Measurements from ENCODE around the gene SH3BP5.

SH3BP5 gene

DNA sequence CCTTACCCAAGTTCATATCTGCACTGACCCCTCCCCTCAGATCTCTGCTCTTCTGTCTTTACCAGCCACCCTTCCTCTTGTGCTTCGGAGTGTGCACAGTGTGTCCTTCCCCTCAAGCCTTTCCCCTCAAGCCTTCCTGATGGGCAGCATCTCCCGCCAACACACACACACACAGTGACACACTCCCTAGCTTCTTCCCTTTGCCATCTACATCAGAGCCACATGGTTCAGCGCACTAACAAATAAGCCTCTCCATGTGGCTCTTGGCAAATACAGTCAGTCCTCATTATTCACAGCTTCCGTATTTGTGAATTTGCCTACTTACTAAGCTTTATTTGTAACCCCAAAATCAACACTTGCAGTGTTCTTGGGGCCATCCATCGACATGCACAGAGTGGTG is 37.5 kb downstream of the SH3BP5 start:
- no peak for DNase-seq

DNA sequence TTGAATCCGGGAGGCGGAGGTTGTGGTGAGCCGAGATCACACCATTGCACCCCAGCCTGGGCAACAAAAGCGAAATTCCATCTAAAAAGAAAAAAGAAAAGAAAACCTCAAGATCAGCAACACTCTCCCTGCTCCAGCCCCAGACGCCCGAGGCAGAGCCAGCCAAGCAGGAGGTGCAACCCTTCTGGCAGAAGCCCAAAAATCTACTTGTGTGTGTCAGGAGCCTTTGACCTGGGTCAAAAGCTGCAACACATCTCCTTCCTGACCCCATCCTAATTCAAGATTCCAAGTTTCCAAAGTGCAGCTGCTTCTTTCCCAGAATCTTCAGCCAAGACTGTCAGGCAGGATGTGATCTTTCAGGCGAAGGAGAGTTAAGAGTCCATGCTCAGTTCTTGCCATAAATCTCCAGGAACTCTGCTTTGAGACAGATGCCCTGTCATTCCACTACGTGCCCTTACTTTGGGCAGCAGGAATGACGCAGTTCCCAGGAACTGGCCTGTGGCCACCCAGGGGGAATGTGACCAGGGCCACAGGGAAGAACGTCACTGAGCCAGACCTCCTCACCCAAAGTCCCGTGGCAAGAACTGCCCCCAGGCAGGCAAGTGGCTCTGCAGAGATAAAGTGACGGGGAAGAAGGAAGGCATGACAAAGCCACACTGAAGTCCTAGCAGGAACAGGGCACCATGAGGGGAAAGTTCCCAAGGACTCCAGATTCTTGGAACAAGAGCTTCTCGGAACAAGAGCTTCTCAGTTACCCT is 39.4 kb downstream of the SH3BP5 start:
- no peak for DNase-seq

DNA sequence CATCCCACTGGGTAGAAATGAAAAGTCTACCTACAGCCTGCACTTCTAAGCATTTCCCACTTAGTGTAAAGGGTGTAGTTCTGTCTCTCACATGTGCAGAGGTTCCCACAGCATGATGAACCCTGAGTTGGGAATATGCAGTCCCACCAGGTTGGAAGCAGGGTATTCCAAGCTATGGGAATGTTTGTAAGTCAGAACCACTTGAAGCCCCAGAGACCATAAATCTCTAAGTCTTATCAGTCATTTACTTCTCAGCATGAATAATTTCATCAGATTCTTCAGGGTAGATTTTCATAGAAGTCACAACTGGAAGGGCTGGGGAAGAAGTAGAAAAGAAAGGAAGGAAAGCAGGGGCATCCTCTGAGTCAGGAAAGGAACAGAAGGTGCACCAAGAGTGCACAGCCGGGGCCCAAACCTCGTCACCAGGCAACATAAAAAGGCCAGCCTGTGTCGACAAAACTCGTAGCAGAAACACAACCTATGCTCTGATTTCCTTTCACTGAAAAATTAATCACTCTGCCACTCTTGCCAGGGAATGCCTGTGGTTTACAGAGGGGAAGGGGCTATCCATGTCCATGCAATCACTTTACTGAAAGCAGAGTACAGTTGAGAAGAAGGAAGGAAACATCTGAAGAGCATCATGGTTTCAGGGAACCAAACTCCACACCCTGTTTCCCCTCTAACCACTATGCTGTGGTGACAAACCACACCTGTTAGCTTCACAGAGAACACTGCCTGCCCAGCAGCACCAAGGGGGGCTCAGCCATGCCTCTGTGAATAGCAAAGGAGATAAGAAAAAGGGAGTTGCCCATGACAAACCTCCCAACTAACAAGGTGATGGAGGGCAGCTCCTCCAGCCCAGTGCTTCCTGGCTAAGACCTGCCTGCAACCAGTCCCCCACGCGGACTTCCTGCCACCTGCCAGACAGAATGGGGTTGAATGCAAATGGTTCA is 40.5 kb downstream of the SH3BP5 start:
- peak; percentile 66 for DNase-seq

DNA sequence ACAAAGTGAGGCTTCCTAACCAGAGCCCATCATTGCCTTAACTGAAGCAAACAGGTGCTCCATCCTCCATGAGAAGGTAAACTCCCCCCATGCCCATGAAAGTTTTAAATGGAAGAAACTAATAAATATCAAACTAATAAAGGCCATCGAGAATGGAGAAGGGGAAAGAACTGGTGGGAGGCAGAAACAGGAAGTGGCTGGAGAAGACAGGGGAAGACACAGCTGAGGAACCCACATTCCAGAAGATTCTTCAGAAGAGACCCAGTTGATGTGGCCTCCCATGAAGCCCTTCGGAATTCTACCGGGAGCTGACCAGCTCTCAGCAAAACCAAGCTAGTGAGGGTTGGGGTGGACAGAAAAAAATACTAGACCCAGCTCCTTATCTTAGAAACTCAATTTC is 41.6 kb downstream of the SH3BP5 start:
- no peak for DNase-seq

DNA sequence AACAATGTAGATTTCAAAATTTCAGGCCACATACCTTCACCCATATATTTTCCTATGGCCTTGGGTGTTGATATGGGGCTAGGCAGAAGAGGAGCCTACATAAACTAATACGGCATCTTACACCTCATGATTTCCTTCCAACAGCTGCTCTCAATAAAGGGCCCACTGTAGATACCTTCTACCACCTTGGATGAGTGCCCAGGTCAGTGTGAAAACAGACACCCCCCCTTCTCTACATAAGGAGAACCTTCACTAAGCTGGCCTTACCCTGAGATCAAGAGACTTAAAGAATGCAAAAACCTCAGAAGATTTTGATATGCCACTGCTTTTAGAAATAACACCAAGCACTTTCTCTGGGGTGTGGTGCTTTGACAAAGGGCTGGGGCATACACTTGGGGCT is 42.7 kb downstream of the SH3BP5 start:
- no peak for DNase-seq

DNA sequence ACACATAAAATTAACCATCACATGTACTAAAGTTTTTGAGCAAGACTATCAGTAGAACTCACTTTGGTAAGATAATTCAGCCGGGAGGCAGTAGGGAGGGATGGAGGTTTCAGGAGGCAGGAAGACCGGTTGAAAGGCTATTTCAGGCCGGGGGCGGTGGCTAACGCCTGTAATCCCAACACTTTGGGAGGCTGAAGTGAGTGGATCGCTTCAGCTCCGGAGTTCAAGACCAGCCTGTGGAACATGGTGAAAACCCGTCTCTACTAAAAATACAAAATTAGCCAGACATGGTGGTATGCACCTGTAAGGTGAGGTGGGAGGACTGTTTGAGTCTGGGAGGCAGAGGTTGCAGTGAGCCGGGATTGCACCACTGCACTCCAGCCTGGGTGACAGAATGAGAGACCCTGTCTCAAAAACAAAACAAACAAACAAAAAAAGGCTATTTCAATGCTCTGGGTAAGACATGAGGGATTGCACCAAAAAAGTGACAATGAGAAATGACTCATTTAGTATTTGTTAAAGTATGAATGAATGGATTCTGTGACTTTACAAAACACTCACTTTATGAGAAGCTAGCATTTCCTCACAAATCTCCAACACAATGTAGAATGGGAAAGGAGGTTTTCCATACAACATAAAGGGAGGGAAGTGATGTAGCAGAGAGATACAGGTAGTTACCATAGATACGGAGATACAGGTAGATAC is 43.9 kb downstream of the SH3BP5 start:
- DNase-seq: no peak

DNA sequence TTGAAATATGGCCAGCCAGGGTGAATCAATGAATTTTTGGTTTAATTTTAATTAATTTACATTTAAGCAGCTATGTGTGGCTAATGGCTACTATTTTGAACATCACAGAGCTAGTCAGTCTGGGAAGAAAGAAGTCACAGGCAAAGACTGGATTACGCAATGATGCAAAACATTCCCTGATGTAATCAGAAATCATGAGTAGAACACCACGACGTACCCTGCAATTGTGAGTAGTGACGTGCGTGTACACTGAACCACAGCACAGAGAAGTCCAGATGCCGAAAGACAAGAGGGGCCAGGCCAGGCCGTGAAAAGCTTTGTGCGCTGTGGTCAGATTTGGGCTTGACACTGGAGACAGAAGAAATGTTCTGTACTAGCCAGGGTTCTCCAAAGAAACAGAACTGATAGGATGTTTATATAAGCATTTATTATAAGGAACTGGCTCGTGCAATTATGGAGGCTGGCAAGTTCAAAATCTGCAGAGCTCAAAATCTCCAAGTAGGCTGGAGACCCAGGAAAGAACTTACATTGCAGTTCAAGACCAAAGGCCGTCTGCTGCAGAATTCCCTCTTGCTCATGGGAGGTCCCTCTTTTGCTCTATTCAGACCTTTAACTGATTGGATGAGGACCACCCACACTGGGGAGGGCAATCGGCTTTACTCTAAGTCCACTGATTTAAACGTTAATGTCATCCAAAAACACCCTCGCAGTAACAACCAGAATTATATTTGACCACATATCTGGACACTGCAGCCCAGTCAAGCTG is 44.6 kb downstream of the SH3BP5 start:
- DNase-seq: no peak

DNA sequence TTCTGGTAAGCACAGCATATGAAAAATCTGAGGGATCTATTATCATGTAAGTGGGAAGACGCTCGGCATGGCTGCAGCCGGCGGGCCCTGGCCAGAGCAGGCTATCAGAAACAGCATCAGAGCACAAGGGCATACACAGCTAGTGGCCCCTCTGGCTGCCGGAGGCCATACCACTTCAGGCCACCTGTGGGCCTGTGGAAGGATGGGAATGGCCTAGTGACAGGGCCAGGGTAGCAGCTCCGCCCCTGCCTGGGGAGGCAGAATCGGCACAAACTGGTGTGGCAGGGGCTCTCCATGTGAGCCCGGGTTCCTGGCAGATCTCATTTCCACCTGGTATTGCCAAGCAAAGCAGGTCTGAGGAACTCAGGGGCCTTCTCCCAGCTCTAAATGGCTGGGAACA is 46.4 kb downstream of the SH3BP5 start:
- no peak for DNase-seq

DNA sequence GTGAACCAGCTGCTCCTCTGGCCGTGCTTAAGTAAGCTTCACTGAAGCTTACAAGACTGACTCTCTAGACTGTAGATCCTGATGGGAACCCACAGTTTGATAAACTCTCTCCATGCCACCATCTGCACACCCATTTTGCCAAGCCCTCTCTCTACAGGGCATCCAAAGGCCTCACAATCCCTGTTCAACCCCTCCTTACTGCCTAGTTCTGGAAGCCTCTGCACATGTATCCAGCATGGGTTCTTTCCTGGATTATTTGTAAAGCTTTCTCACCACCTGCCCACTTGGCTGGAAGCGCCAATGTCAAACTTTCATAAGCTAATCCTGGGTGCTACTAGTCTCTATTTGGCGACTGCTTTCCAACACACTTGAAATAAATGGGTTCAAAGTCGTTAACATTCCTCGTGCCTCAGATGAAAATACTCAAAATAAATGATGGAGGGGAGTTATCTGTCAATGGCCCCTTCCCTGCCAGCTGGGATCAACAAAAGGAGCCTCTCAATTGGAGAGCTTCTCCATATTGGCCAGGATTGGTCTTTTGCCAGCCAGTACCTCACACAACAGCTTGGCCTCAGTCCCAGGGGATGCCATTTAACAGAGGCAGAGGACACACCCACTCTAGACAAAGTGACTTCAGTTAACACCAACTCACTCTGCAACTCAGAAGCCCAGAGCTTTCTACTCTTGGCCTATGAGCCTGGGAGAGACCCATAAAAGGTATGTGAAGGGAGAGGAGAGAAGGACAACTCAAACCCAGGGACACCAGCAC is 48.1 kb downstream of the SH3BP5 start:
- DNase-seq: no peak

DNA sequence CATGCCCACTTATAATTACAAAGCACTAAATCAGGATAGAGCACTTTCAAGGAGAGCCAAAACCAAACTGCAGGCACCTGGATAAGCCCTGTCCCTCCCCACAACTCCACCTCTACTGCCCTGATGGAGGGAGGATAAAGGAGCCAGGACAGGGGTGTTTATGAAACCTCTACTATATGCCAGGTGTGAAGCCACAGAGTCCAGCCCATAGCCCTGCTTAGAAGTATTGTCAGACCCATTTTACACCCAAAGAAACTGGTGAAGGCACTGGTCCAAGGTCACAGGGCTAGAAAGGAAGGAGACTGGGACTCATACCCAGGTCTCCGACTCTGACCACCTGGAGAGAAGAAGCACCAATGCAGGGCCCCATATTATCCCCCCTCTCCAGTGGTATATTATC is 48.7 kb downstream of the SH3BP5 start:
- DNase-seq: no peak

DNA sequence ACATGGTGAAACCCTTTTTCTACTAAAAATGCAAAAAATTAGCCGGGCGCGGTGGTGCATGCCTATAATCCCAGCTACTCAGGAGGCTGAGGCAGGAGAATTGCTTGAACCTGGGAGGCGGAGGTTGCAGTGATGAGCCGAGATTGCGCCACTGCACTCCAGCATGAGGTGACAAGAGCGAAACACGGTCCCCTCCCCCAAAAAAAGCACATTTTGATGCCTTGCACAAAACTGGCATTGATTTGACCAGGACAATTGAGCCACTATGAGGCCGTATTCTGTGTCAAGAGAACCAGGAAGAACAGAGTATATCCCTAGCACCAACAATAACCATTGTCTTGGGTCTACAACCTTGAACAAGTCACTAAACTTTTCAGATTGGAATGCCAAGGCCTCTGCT is 50.6 kb downstream of the SH3BP5 start:
- DNase-seq: no peak

DNA sequence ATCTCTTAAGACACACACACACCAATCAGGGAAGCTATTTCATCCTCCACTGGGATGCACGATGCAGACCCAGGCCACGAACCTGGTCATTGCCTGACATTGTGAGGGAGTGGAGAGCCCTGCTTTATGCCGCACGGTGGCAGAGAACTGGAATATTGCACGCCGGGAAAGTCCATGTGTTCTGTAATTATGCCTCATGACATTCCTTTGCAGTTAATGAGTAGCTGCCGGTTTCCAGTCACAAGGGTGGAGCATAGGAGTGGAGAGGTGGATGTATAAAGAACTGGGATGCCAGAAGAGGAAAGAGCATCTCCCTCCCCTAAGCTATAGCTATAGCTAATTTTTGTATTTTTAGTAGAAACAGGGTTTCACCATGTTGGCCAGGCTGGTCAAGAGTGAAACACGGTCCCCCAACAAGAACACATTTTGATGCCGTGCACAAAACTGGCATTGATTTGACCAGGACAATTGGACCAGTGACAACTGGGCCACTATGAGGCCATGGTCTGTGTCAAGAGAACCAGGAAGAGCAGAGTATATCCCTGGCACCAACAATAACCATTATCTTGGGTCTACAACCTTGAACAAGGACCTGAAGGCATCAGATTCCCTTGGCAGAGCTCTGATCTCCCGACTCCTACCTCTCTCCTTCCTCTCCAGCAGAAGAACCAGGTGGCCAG is 51.4 kb downstream of the SH3BP5 start:
- DNase-seq: no peak

DNA sequence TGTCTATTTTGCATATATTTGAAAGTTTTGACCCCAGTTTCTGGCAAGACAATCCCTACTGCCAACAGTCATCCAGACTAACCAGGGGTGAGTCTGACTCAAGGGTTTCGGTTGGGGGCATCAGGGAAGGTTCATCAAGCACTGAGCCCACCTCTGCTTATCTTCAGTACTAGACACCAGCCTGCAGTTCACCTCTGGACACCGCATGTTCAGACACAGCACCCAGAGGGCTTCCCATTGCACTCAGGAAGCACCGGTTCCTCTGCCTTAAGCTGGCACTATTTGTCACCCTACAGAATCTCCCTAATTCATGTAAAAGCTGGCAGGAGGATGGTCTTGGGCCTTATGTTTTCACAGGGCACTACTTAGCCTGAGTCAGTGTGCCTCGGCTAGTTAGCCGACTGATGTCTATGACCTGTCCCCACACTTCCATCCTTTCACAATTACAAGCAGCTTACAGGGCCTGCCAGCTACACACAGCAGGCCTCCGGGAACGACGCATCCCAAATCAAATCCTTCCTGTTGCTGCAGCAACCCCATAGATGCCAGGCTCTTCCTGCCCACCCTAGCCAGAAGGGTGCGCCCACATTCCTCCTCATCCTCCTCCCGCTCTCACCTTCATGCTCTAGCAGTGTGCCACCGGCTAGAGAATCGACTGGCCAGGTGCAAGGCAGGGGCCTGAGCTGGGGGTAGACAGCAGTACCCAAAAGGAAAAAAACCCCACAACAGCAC is 52.5 kb downstream of the SH3BP5 start:
- no peak for DNase-seq

DNA sequence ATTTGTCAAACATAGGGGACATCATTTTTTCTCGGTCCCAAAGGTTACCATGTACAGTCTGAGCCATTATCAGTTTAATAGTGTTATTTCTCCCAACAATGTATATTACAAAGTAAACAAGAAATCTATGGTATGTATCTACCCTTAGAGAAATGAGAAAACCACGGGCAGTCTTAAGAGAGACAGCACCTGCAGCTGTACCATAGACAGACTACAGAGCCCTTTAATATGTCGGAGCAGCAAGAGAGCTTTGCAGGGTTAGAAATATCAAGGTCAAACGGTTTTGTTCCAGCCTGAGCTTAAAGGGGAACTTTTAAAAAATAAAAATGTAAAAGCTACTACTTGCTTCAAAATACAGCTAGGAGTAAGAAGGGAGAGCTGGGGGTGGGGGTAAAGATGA is 53.2 kb downstream of the SH3BP5 start:
- DNase-seq: no peak

DNA sequence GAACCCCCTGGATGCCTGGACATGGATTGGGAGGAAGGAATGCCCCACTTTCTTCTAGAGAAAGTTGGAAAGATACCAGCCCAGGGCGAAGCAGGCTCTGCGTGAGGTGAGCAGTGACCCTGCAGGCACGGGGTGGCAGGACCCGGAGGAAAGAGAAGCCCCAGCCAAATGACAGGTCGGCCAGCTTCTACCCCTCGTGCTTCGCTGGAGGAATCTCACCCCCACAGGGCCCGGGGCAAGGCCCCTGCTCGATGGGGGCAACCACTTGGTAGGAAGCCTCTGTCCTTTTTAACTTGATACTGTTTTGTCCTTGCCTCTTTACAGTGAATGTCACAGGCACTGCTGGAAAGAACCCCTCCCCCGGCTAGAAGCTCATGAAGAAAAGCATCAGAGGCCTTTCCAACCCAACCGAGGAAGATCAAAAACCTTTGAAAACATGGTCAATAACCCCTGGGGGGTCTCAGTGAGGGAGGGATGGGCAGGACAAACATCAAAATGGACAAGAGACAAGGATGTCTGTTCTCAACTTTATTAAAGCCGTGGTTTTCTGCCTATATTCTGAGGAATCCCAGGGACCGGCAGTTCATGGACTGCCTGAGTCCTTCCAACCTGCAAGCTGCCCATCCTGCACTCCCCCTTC is 54.4 kb downstream of the SH3BP5 start:
- DNase-seq: no peak

DNA sequence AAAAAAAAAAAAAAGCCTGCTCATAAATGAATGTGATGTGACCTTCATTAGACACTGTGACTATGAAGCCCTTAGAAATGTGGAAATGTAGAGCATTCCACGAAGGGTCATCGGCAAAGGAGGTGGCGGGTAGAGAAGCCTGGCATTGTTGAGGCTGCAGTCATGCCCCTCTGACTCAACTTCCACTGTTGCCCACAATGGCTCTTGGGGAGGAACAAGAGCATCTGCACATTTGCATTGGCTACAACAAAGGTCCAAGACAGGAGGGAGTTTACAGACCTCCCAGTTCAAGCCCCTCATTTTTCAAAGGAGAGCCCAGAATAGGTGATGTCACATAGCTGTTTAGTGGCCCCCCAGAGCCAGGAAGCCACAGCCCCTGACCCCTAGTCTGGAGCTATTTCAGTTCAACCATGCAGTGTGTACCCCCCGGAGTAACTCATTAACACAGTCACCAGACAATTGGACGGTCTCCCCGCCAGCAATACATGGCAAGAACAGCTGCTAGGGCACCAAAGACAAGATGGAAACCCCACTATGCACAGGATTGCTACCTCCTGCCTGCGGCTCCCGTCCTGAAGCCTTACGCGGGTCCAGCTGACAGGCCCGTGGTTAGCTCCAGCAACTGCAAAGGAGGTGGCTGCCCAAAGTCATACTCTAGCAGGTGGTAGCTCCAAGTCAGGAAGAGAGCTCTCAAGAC is 56.2 kb downstream of the SH3BP5 start:
- DNase-seq: no peak

DNA sequence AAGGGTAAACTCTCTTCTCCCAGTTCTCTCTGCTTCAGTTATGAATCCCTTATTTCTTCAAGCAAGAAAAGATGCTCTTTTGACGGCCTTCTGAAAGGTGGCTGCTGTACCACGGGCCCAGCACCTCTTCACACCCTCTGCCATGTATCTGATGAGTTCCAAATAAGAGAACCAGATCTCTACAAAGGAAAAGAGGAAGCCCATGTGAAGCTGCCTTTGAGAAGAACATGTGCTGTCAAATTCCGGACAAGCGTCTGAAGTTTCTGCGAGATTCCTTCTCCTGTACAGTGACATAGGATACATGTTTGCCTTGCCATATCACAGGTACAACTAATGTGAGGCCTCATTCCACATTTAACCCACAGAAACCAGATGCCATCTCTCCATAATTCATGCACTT is 59.2 kb downstream of the SH3BP5 start:
- no peak for DNase-seq

DNA sequence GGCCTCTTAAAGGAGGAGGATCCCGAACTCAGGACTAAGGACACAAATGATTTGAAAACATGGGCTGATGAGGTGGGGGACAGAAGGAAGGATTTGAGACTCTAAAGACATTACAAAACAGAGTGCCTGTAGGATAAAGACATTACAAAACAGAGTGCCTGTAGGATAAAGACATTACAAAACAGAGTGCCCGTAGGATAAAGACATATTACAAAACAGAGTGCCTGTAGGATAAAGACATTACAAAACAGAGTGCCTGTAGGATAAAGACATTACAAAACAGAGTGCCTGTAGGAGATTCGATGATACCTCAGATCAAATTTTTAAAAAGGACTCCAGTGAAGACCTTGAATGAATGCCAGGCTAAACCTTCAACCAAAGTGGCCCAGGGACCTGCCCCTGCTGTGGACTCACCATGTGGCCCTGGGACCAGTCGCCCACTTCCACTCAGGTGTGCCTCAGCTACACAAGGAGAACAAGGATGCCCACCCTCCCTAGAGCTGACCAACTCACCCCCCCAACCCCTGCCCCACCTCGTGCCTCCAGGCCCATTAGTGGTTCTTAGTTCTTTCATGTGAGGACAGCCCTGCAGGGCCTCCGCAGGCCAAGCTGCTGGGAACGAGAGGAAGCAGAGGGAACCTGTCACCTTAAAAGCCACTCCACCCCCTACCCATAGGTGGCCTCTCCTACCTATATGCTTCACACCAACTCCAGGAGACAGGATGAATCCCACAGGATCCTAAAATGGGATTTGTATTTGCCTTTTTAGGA is 59.8 kb downstream of the SH3BP5 start:
- no peak for DNase-seq

Data from activated naive CD4-positive, alpha-beta T cell treated with Interleukin-2 at 50 U/mL for 16 hours (primary cell).